GM12864 (cell line): Measurements from ENCODE around the gene AFDN.

Experiments
- DNase-seq: peaks from one replicate; pipeline ENCODE4 v3.0.0-alpha.2; 2011; ENCODE audit warnings: low read depth
- H3K4me3 ChIP-seq: 2 replicates; pipeline ENCODE4 v1.5.1; 2011; ENCODE audit warnings: mild to moderate bottlenecking, low read depth, low read length, control low read depth
- TF ChIP-seq, protein P1 (sequence below): IDR thresholded peaks from 2 replicates; pipeline ENCODE4 v1.5.1; 2011; ENCODE audit warnings: low read depth, mild to moderate bottlenecking, moderate library complexity, low read length, control low read depth, inconsistent platforms; ENCODE audit errors: missing control alignments

AFDN gene

DNA sequence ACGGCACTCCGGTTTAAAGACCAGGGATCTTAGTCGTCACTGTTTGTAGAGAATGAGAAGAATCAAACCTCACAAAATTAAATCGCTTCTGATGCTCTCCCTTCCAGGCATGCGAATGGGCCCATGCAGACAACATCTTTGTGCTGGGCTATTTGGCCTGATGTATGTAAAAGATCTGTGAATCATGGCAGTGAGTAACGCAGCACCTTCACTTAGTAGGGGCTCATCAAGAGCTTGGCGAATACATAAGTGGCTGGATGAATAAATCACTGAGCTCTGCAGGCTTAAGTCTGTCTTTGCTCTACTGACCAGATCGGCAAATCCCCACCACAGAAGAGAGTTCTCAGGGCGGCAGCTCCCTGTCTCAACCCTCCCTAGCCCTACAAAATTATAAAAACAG is 44.8 kb upstream of the AFDN start:
- TF ChIP-seq, protein P1, sequence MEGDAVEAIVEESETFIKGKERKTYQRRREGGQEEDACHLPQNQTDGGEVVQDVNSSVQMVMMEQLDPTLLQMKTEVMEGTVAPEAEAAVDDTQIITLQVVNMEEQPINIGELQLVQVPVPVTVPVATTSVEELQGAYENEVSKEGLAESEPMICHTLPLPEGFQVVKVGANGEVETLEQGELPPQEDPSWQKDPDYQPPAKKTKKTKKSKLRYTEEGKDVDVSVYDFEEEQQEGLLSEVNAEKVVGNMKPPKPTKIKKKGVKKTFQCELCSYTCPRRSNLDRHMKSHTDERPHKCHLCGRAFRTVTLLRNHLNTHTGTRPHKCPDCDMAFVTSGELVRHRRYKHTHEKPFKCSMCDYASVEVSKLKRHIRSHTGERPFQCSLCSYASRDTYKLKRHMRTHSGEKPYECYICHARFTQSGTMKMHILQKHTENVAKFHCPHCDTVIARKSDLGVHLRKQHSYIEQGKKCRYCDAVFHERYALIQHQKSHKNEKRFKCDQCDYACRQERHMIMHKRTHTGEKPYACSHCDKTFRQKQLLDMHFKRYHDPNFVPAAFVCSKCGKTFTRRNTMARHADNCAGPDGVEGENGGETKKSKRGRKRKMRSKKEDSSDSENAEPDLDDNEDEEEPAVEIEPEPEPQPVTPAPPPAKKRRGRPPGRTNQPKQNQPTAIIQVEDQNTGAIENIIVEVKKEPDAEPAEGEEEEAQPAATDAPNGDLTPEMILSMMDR, result no peak
- DNase-seq, result no peak
- no peak overlapping the region for H3K4me3 ChIP-seq

DNA sequence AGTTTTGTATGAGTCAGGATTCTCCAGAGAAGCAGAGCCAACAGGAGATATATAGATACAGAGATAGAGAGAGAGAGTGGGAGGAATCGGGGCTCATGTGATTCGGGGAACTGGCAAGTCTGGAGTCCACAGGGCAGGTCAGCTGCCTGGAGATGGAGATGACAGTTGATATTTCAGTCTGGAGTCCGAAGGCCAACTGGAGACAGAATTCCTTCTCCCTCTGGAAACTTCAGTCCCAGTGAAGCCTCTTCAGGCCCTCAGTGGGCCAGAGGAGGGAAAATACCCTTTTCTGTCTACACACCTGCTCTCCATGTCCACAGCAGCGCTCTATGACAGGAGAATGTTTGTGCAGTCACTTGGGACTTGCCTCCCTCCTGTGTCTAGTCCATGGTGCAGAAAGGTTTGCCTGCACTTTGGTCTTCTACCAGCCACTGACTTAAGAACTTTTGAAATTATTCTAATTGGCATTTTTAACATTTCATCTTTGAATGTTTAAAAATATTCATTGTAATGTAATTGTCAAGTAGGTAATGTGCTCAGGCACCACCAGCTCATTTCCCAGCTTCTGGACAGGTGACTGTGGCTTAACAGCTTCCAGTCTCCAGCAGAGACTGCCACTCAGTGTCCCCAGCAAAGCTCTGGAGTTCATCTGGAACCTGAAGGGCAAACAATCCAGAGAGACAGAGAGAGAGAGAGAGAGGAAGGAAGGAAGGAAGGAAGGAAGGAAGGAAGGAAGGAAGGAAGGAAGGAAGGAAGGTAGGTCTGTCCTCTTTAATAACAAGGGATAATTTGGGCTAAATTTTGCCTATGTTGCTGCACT is 43.8 kb upstream of the AFDN start:
- H3K4me3 ChIP-seq, result no peak overlapping the region
- TF ChIP-seq, protein P1, result no peak
- DNase-seq, result no peak

DNA sequence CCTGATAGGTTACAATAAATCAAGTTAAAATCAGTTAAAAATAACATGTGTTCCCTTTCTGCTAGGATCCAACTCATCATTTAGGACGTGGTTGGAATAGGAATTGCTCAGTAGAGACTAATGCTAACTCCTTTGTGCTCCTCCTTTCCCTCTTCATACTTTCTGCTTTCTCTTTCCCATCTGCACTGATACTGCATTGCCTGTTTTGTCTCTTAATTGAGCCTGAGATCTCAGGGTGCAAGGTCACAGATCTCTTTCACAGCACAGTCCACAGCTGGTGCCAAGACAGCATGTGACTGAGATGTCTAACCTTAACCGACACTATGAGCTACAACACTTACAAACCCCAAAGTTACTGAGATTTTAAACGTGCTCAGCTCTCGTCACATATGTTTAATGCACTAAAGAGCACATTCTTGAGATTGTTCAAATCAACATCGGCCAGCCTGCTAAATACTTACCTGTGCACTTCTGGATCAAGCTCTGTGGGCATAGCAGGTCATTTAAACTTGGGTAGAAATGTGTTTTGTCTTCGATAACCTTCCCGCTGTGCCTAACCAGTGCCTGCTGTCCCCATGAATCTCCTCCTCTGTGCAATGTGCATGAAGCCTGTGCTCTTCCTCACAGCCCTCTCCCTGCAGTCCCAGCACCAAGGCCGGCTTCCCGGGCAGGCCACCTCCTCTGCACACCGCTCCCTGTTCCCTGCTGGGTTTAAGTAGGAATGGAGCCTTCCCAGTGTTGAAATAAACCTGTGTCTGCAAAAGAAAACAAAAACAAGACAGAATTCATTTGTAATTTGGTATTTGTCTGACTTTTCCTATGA is 39.6 kb upstream of the AFDN start:
- TF ChIP-seq, protein P1, result no peak
- DNase-seq, result no peak
- no peak overlapping the region for H3K4me3 ChIP-seq

DNA sequence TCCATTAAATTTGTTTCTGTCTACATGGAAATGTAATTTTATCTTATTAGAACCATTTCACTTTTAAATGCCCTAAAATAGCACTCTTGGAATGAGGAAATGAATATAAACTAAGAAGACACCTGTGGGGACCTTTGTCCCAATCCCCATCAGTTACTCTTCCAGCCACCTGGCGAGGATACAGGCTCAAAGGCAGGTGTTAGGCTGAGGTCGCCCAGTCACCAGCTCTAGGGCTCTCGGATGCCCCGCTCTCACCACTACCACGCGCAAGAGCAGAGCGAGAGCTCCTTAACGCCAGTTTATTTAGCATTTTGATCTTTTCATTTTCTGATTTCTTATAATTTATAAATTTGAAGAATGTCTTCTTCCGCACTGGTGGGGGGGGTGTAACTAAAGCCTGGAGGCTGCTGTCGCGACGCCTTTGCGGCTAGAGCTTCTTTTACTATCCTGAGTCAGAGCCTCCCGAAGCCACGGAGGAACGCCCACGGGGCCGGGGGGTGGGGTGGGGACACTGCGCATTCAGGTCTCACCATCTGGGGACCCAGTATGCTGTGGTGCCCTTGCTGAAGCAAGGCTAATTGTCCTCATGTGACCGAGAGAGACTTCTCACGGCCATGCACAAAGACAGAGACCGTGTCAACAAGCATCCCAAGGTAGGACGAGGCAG is 38.7 kb upstream of the AFDN start:
- DNase-seq, result no peak
- H3K4me3 ChIP-seq, result no peak overlapping the region
- TF ChIP-seq, protein P1, result no peak

DNA sequence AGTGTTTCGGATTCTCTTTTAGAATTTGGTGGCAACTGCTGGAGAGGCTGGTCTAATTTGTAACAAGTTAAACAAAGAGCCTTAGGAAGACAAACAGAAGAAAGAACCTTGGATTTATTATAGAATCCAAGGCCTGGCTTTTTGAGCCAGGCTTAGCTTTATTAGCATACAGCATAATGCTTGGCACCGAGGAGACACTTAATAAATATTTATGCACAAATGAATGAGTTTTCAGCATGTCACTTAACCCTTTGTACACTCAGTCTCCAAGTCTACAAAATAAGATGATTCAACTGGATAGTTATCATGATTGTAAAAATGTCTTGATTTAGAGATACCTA is 38.2 kb upstream of the AFDN start:
- no peak for DNase-seq
- H3K4me3 ChIP-seq, result no peak overlapping the region
- TF ChIP-seq, protein P1, result no peak

DNA sequence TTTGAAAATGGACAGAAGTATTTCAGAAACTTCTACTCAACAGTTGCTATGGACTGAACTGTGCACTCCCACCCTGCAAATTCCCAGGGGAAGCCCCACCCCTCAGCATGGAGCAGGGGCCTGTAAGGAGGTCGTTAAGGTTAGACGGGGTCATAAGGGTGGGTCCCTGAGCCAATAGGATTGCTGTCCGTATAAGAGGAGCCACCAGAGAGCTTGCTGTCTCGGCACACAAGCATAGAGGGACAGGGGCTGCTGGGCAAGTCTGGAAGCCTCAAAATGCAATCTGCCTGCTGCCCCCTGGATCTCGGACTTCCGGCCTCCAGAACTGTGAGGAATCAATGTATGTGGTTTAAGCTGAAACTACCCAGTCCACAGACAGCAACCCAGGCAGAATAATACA is 37.4 kb upstream of the AFDN start:
- no peak overlapping the region for H3K4me3 ChIP-seq
- TF ChIP-seq, protein P1, result no peak
- DNase-seq, result no peak
